Suppressor macrophage (primary cell): ENCODE results near the gene C14orf132.

Source experiments
- DNase-seq, 4 experiments: peaks; one replicate each; pipeline ENCODE4 v3.0.0-alpha.2; 2020 to 2022

Gene C14orf132

DNA sequence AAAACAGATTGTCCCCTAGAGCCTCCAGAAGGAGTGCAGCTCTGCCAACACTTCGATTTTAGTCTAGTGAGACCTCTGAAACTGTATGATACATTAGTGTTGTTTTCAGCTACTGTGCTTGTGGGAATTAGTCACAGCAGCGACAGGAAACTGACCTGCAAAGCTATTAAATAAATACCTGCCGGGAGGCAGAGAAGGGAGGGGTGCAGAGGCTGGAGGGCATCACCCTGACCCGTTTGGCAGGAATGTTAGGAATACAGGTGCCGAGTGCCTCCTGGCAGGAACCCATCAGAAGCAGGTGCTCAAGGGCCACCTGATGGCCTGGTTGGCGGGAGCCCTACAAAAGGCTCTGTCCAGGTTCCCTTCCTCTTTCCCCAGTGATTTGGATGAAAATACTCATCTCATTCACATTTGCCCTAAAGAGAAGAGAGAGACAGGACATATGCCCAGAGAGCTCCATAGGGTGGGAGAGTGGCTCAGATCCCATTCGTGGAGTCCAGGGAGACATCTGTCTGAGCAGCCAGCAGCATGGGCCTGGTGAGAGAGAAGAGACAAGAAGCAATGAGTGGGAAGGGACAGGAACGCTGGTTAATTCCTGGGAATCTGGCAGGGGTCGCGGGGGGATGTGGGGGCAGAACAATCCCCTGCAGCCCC, 44.6 kb downstream of the C14orf132 start:
- no peak for DNase-seq

GRCh38 chr14:96084796-96085195, 45.6 kb downstream of the C14orf132 start:
- no peak for DNase-seq

GRCh38 chr14:96085369-96085768, 46.2 kb downstream of the C14orf132 start:
- DNase-seq = peak; percentile 72 to 84 (median 74)

- DNase-seq = peak in 1 of 4 experiments; percentile 5
These were observed 46.9 kb downstream of the C14orf132 start for GRCh38 chr14:96086032-96086431.

- no peak for DNase-seq
These were observed 47.5 kb downstream of the C14orf132 start for GRCh38 chr14:96086574-96087077.

DNA sequence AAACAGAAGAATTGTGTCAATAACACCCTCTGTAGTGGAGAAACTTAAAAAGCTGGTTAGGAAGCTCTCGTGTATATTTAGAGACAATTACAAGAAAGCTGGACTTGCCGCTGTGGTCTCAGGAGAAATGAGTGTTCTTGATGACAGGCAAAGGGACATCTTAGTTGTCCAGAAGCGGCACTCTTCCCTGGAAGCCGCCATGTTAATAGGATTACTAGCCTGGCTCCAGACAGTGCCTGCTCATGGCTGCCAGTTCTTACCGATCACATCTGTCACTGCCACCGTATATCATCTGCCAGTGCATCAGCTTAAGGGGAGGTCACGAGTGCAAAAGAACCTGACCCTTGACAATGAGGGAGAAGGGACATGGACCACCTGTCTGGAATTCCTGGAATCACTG, 48.9 kb downstream of the C14orf132 start:
- no peak for DNase-seq

DNA sequence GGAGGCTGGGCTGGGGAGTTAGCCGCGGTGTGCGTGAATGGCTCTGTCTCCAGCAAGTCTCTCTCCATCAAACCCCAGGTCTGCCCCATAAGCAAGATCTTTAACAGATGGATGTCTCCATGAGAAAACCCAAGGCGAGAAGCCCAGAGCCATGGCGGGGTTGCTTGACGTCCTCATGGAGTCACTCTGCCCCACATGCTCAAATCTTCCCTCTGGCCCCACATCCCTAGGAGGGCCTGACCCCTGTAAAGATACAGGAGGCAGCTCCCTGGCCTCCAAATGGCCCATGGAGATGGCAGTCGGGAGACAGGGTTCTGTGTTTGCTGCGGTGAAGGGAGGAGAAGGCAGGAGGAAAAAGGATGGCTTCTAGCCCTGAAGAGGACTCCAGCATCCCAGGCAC, 49.3 kb downstream of the C14orf132 start:
- DNase-seq = no peak

GRCh38 chr14:96088911-96089310, 49.7 kb downstream of the C14orf132 start:
- no peak for DNase-seq

- no peak for DNase-seq
These were observed 50.2 kb downstream of the C14orf132 start for GRCh38 chr14:96089401-96089800.

DNA sequence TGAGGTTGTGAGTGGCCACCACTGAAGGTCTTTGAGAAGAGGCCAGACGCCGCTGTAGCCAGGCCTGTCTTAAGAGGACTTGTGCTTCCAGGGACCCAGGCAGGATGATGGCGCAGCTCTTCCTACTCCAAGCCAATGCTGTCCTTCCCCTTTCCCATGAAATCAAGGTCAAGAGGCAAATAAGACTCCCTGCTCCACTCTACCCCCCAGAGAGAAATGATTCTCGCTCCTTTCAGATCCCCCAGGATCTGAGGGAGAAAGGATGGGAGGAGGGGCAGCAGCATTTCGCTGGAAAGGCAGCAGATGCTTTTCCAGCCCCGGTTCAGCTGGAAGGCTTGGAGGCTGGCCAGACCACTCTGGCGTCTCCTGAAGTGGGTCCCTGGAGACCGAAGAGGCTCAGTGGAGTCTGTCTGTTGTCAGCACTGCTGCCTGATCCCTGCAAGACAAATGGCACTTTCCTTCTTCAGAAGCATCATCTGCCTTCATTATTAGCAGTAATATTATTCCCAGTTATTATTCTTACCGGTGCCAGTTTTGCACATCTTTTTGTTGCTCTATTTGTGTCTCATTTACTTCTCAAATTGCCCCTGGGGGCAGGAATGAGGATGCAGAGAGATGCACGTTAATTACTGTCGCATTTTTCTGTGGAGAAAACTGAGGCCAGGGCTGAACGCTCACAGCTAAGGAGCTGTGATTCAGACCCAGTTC, 51.4 kb downstream of the C14orf132 start:
- DNase-seq = no peak

GRCh38 chr14:96091149-96091693, 52.1 kb downstream of the C14orf132 start:
- DNase-seq = no peak

GRCh38 chr14:96091941-96092411, 52.8 kb downstream of the C14orf132 start:
- DNase-seq = no peak

DNA sequence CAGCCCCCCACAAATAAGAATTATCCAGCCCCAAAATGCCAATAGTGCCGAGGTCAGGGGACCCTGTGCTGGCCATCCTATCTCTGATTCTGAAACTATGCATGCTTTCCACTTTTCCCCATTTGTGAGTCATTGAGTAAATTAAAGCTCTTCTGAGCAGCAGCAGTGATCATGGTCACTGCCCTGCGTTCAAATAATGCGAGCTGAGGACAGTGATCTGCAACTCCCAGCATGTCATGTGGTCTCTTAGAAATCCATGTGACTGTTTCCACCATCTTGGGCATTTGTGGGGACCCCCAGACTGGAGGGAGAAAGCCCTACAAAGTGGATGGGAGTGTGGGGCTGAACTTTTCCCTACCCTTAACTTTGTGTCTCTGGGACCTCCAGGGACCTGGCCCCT, 53.8 kb downstream of the C14orf132 start:
- no peak for DNase-seq

DNA sequence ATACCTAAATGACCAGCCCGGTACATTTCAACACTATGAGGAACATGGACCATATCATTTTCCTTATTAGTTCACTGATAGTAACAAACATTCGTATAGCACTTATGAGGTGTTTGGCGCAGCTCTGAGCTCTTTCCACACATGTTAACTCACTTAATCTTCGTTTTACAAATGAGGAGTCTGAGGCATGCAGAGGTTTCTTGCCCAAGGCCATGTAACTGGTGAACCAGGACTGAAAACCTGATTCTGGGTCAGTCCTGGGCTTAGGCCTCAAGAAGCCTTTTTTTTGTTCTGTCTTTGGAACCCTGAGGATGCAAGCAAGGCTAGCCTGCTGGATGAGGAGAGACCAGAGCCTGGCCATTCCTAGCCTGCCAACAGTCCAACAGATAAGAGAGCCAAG, 55.0 kb downstream of the C14orf132 start:
- DNase-seq = no peak

- no peak for DNase-seq
These were observed 55.5 kb downstream of the C14orf132 start for GRCh38 chr14:96094656-96095055.

DNA sequence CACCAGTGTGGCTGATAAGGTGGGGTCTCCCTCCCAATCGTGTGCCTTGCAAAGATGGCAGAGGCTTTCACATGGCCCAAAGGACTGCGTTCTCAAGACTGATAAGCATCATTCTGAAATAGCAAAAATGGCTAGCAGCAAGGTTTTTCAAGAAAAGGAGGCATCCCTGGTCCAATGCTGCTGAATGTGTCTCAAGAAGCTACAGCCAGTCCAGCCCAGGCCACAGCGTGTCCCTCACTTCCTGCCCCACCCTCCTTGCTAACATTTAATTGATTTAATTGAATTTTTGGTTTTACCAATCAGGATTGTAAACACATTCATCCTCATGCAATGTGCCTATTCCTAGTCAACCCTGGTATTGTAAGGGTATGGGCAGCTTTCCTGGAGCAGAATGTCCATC, 55.9 kb downstream of the C14orf132 start:
- DNase-seq = no peak

- no peak for DNase-seq
These were observed 56.7 kb downstream of the C14orf132 start for GRCh38 chr14:96095581-96096476.

GRCh38 chr14:96096639-96097610, 57.8 kb downstream of the C14orf132 start:
- DNase-seq = no peak

GRCh38 chr14:96097752-96098151, 58.6 kb downstream of the C14orf132 start:
- no peak for DNase-seq

DNA sequence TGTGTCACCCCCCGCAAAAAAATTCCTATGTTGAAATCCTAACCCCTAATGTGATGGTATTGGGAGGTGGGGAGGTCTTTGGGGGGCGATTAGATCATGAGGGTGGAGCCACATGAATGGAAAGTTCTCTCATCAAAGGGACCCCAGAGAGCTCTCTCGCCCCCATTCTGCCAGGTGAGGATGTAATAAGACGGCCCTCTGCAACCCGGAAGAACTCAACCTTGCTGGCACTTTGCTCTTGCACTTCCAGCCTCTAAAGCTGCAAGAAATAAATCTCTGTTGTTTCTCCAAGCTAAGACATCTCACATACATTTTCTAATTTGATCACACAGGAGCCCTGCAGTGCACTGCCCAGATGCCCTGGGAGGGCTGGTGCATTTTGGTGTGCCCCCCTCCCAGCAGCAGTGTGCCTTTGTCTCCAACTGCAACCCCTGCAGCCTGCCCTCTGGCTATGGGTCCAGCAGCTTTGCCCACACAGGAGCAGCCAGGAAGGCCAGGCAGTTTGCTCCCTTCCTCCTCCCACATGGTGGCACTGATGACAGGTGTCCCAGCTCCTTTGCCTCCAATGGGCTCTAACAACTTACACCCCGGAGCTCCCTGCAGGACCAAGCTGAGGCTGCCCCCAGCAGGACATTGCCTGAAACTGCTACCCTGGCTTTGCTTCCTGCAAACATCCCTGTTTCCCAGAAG, 59.3 kb downstream of the C14orf132 start:
- DNase-seq = peak; percentile 24 to 58 (median 36)

- DNase-seq = no peak
These were observed 59.8 kb downstream of the C14orf132 start for GRCh38 chr14:96098999-96099335.
